ENCODE measurements around the gene DDIT4. TPM values are rescaled to one million over a fixed set of nuclear protein-coding genes. Genes with fewer than 3 reads are reported as not detected.

The DDIT4 gene
- total and polyA plus RNA-seq, 9 of the 15 experiments (the other 6 are each of a cell fraction or from before 2014, with no cell fraction given), result 8.2 to 675 (median 159) TPM

DNA sequence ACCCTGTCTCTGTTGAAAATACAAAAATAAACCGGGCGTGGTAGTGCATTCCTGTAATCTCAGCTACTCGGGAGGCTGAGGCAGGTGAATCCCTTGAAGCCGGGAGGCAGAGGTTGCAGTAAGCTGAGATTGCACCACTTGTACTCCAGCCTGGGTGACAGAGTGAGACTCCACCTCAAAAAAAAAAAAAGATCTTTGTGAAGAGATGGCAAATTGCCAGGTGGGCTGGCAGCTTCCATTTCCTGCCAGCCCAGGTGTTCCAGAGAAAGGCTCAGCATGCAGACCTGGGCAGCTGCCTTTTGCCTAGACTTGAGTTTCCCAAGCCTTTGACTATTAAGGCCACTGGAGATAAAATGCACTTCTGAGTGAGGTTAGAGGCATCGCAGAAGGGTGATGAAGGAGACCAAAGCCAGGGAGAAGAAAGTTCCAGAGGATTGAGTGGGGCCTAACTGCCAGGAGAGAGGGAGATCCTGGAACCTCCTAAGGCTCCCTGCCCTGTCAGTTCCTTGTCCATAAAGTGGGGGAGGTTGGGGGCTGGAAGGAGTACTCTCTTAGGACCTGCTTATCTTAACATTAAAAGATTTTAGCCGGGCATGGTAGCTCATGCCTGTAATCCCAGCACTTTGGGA is 10.0 kb upstream of the DDIT4 start (continued):
- TF ChIP-seq ETV1 (tag; conservative IDR thresholded peaks at IDR 0.05; ENCODE audit: low read depth) (no peak), ESRRA (IDR thresholded peaks at IDR 0.05; ENCODE audit: borderline replicate concordance, low read depth) (peak; percentile 14; the same call in 1 of the 2 replicates), NFIC (IDR thresholded peaks at IDR 0.05) (peak; percentile 93), SMAD4 (CRISPR knock-in tag; conservative IDR thresholded peaks at IDR 0.05) (peak; percentile 15; the same call in 1 of the 2 replicates), BDP1 (IDR thresholded peaks at IDR 0.05; ENCODE audit: insufficient read depth, insufficient read length) (no peak), KDM1A (IDR thresholded peaks at IDR 0.05) (peak; percentile 65 to 66; a peak in 3 of 4 replicates), ZNF197 (CRISPR knock-in tag; IDR thresholded peaks at IDR 0.05; ENCODE audit: low read depth) (0 out of 2 replicates have a peak, but pooled peaks have one; percentile 41), MEF2D (tag; conservative IDR thresholded peaks at IDR 0.05; ENCODE audit: low read depth) (no peak), HDAC1 (IDR thresholded peaks at IDR 0.05) (peak in 1 of 2 experiments; percentile 23; a peak in 1 of 4 replicates), TAF9B (IDR thresholded peaks at IDR 0.05; ENCODE audit: partially characterized antibody) (no peak)
- TF ChIP-seq, protein P1, sequence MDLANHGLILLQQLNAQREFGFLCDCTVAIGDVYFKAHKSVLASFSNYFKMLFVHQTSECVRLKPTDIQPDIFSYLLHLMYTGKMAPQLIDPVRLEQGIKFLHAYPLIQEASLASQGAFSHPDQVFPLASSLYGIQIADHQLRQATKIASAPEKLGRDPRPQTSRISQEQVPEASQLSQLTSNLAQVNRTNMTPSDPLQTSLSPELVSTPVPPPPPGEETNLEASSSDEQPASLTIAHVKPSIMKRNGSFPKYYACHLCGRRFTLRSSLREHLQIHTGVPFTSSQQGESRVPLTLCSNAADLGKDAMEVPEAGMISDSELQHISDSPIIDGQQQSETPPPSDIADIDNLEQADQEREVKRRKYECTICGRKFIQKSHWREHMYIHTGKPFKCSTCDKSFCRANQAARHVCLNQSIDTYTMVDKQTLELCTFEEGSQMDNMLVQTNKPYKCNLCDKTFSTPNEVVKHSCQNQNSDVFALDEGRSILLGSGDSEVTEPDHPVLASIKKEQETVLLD (IDR thresholded peaks at IDR 0.05), result no peak
- TF ChIP-seq, protein P2, sequence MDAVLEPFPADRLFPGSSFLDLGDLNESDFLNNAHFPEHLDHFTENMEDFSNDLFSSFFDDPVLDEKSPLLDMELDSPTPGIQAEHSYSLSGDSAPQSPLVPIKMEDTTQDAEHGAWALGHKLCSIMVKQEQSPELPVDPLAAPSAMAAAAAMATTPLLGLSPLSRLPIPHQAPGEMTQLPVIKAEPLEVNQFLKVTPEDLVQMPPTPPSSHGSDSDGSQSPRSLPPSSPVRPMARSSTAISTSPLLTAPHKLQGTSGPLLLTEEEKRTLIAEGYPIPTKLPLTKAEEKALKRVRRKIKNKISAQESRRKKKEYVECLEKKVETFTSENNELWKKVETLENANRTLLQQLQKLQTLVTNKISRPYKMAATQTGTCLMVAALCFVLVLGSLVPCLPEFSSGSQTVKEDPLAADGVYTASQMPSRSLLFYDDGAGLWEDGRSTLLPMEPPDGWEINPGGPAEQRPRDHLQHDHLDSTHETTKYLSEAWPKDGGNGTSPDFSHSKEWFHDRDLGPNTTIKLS (IDR thresholded peaks at IDR 0.05; ENCODE audit: borderline replicate concordance, low read depth), result no peak
- TF ChIP-seq, protein P3, sequence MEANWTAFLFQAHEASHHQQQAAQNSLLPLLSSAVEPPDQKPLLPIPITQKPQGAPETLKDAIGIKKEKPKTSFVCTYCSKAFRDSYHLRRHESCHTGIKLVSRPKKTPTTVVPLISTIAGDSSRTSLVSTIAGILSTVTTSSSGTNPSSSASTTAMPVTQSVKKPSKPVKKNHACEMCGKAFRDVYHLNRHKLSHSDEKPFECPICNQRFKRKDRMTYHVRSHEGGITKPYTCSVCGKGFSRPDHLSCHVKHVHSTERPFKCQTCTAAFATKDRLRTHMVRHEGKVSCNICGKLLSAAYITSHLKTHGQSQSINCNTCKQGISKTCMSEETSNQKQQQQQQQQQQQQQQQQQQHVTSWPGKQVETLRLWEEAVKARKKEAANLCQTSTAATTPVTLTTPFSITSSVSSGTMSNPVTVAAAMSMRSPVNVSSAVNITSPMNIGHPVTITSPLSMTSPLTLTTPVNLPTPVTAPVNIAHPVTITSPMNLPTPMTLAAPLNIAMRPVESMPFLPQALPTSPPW (CRISPR knock-in tag; IDR thresholded peaks at IDR 0.05), result peak; percentile 19; the same call in 1 of the 2 replicates
- TF ChIP-seq, protein P4, sequence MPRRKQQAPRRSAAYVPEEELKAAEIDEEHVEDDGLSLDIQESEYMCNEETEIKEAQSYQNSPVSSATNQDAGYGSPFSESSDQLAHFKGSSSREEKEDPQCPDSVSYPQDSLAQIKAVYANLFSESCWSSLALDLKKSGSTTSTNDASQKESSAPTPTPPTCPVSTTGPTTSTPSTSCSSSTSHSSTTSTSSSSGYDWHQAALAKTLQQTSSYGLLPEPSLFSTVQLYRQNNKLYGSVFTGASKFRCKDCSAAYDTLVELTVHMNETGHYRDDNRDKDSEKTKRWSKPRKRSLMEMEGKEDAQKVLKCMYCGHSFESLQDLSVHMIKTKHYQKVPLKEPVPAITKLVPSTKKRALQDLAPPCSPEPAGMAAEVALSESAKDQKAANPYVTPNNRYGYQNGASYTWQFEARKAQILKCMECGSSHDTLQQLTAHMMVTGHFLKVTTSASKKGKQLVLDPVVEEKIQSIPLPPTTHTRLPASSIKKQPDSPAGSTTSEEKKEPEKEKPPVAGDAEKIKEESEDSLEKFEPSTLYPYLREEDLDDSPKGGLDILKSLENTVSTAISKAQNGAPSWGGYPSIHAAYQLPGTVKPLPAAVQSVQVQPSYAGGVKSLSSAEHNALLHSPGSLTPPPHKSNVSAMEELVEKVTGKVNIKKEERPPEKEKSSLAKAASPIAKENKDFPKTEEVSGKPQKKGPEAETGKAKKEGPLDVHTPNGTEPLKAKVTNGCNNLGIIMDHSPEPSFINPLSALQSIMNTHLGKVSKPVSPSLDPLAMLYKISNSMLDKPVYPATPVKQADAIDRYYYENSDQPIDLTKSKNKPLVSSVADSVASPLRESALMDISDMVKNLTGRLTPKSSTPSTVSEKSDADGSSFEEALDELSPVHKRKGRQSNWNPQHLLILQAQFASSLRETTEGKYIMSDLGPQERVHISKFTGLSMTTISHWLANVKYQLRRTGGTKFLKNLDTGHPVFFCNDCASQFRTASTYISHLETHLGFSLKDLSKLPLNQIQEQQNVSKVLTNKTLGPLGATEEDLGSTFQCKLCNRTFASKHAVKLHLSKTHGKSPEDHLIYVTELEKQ (CRISPR knock-in tag; IDR thresholded peaks at IDR 0.05), result no peak
- TF ChIP-seq, protein P5, sequence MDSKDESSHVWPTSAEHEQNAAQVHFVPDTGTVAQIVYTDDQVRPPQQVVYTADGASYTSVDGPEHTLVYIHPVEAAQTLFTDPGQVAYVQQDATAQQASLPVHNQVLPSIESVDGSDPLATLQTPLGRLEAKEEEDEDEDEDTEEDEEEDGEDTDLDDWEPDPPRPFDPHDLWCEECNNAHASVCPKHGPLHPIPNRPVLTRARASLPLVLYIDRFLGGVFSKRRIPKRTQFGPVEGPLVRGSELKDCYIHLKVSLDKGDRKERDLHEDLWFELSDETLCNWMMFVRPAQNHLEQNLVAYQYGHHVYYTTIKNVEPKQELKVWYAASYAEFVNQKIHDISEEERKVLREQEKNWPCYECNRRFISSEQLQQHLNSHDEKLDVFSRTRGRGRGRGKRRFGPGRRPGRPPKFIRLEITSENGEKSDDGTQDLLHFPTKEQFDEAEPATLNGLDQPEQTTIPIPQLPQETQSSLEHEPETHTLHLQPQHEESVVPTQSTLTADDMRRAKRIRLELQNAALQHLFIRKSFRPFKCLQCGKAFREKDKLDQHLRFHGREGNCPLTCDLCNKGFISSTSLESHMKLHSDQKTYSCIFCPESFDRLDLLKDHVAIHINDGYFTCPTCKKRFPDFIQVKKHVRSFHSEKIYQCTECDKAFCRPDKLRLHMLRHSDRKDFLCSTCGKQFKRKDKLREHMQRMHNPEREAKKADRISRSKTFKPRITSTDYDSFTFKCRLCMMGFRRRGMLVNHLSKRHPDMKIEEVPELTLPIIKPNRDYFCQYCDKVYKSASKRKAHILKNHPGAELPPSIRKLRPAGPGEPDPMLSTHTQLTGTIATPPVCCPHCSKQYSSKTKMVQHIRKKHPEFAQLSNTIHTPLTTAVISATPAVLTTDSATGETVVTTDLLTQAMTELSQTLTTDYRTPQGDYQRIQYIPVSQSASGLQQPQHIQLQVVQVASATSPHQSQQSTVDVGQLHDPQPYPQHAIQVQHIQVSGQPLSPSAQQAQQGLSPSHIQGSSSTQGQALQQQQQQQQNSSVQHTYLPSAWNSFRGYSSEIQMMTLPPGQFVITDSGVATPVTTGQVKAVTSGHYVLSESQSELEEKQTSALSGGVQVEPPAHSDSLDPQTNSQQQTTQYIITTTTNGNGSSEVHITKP (IDR thresholded peaks at IDR 0.05; ENCODE audit: partially characterized antibody), result peak; percentile 19
